H9 (cell line): ENCODE measurements around the gene FARS2. TPM values are rescaled to one million over a fixed set of nuclear protein-coding genes. Genes with fewer than 3 reads are reported as not detected.

ENCODE experiments used
- DNase-seq: peaks from one replicate; pipeline ENCODE4 v3.0.0-alpha.2; 2017
- H2AFZ ChIP-seq: one replicate; pipeline ENCODE4 v1.6.1; 2013; ENCODE audit warnings: mild to moderate bottlenecking, low read length, control low read depth, moderate library complexity
- H2AK5ac ChIP-seq: 2 replicates; pipeline ENCODE4 v1.6.1; 2013; ENCODE audit warnings: low read length, control low read depth, mixed read lengths; ENCODE audit not compliant: insufficient read length
- H2BK120ac ChIP-seq: one replicate; pipeline ENCODE4 v1.6.1; 2013; ENCODE audit warnings: low read depth, mild to moderate bottlenecking, low read length, control low read depth, inconsistent platforms; ENCODE audit not compliant: poor library complexity, severe bottlenecking
- H2BK12ac ChIP-seq: 2 replicates; pipeline ENCODE4 v1.6.1; 2013; ENCODE audit warnings: low read length, control low read depth, mixed read lengths, low read depth; ENCODE audit not compliant: insufficient read length
- H2BK15ac ChIP-seq: 2 replicates; pipeline ENCODE4 v1.6.1; 2013; ENCODE audit warnings: low read depth, low read length, control low read depth
- H2BK20ac ChIP-seq: one replicate; pipeline ENCODE4 v1.6.1; 2013; ENCODE audit warnings: low read depth, mild to moderate bottlenecking, low read length, control low read depth, inconsistent platforms; ENCODE audit not compliant: poor library complexity, severe bottlenecking
- H2BK5ac ChIP-seq: 2 replicates; pipeline ENCODE4 v1.6.1; 2013; ENCODE audit warnings: low read length, control low read depth, mixed read lengths; ENCODE audit not compliant: insufficient read length
- H3K14ac ChIP-seq: 2 replicates; pipeline ENCODE4 v1.6.1; 2013; ENCODE audit warnings: low read length, control low read depth; ENCODE audit not compliant: insufficient read depth
- H3K18ac ChIP-seq: 2 replicates; pipeline ENCODE4 v1.6.1; 2013; ENCODE audit warnings: low read depth, mild to moderate bottlenecking, mixed read lengths, low read length, control low read depth; ENCODE audit not compliant: insufficient read length
- H3K23ac ChIP-seq: 2 replicates; pipeline ENCODE4 v1.6.1; 2013; ENCODE audit warnings: low read length, control low read depth, mixed read lengths, low read depth; ENCODE audit not compliant: insufficient read length
- H3K23me2 ChIP-seq: 2 replicates; pipeline ENCODE4 v1.6.1; 2013; ENCODE audit warnings: low read depth, mild to moderate bottlenecking, mixed read lengths, low read length, control low read depth; ENCODE audit not compliant: insufficient read length, poor library complexity, severe bottlenecking
- H3K27ac ChIP-seq: 2 replicates; pipeline ENCODE4 v1.5.1; 2013; ENCODE audit warnings: low read length, control low read depth, mixed read lengths, low read depth; ENCODE audit not compliant: insufficient read length
- H3K27me3 ChIP-seq: 2 replicates; pipeline ENCODE4 v1.6.1; 2013; ENCODE audit warnings: low read length, control low read depth, inconsistent platforms; ENCODE audit not compliant: insufficient read depth
- H3K4ac ChIP-seq: 2 replicates; pipeline ENCODE4 v1.6.1; 2013; ENCODE audit warnings: low read depth, mild to moderate bottlenecking, control low read depth, inconsistent platforms, low read length, moderate library complexity
- H3K4me1 ChIP-seq: 2 replicates; pipeline ENCODE4 v1.6.1; 2013; ENCODE audit warnings: low read length, control low read depth, inconsistent platforms; ENCODE audit not compliant: insufficient read depth
- H3K4me2 ChIP-seq: 2 replicates; pipeline ENCODE4 v1.6.1; 2013; ENCODE audit warnings: low read length, control low read depth, mixed read lengths; ENCODE audit not compliant: insufficient read length, insufficient read depth
- H3K56ac ChIP-seq: 2 replicates; pipeline ENCODE4 v1.6.1; 2013; ENCODE audit warnings: low read depth, mild to moderate bottlenecking, mixed read lengths, low read length, control low read depth; ENCODE audit not compliant: insufficient read length
- H3K79me1 ChIP-seq: 2 replicates; pipeline ENCODE4 v1.6.1; 2013; ENCODE audit warnings: low read depth, mild to moderate bottlenecking, moderate library complexity, low read length, control low read depth, inconsistent platforms; ENCODE audit not compliant: insufficient read depth, poor library complexity, severe bottlenecking
- H3K79me2 ChIP-seq: 2 replicates; pipeline ENCODE4 v1.6.1; 2013; ENCODE audit warnings: low read length, control low read depth, inconsistent platforms; ENCODE audit not compliant: insufficient read depth
- H3K9ac ChIP-seq: 2 replicates; pipeline ENCODE4 v1.6.1; 2013; ENCODE audit warnings: low read length, control low read depth, mixed read lengths; ENCODE audit not compliant: insufficient read length; ENCODE audit errors: extremely low read depth
- H3K9me3 ChIP-seq: one replicate; pipeline ENCODE4 v1.6.1; 2013; ENCODE audit warnings: low read depth, low read length, inconsistent platforms; ENCODE audit not compliant: control insufficient read depth
- H3T11ph ChIP-seq: one replicate; pipeline ENCODE4 v1.6.1; 2013; ENCODE audit warnings: mild to moderate bottlenecking, low read length, control low read depth, inconsistent platforms
- H4K20me1 ChIP-seq: one replicate; pipeline ENCODE4 v1.6.1; 2013; ENCODE audit not compliant: control insufficient read depth, insufficient read length, insufficient read depth
- H4K5ac ChIP-seq: 2 replicates; pipeline ENCODE4 v1.6.1; 2013; ENCODE audit warnings: low read depth, mild to moderate bottlenecking, mixed read lengths, low read length, control low read depth; ENCODE audit not compliant: insufficient read length
- H4K8ac ChIP-seq: replicated peaks from 2 replicates; pipeline ENCODE4 v1.6.1; 2013; ENCODE audit warnings: low read length, control low read depth, mixed read lengths, low read depth; ENCODE audit not compliant: insufficient read length
- H4K91ac ChIP-seq: 2 replicates; pipeline ENCODE4 v1.6.1; 2013; ENCODE audit warnings: low read depth, mild to moderate bottlenecking, moderate library complexity, mixed read lengths, low read length, control low read depth; ENCODE audit not compliant: insufficient read length
- H3K27ac Mint-ChIP-seq, 3 experiments: 2 replicates in 2 of 3; 3 replicates in 1 of 3; pipeline ENCODE4 v1.8.0; 2020 to 2021; ENCODE audit warnings: mixed read lengths in 3 of 3, mild to moderate bottlenecking in 1 of 3, moderate library complexity in 1 of 3
- H3K27me3 Mint-ChIP-seq: 2 replicates; pipeline ENCODE4 v1.8.0; 2021; ENCODE audit warnings: low read depth, mild to moderate bottlenecking, moderate library complexity, mixed read lengths
- H3K36me3 Mint-ChIP-seq, 3 experiments: 2 replicates in 2 of 3; 3 replicates in 1 of 3; pipeline ENCODE4 v1.8.0; 2020 to 2021; ENCODE audit warnings: low read depth in 3 of 3, mixed read lengths in 3 of 3; ENCODE audit not compliant: insufficient read depth in 1 of 3
- H3K4me1 Mint-ChIP-seq, 2 experiments: 2 replicates each; pipeline ENCODE4 v1.8.0; 2020; ENCODE audit warnings: mixed read lengths in 2 of 2
- H3K4me3 Mint-ChIP-seq, 2 experiments: 2 replicates in 1 of 2; 3 replicates in 1 of 2; pipeline ENCODE4 v1.8.0; 2020 to 2021; ENCODE audit warnings: mild to moderate bottlenecking in 2 of 2, mixed read lengths in 2 of 2, moderate library complexity in 1 of 2
- H3K9me3 Mint-ChIP-seq, 2 experiments: 2 replicates in 1 of 2; 3 replicates in 1 of 2; pipeline ENCODE4 v1.8.0; 2020; ENCODE audit warnings: mild to moderate bottlenecking in 2 of 2, mixed read lengths in 2 of 2, moderate library complexity in 1 of 2
- WGBS: extraction: QIAGEN DNeasy Blood & Tissue Kit; methylation state at CpG from one replicate; pipeline ENCODE4 v1.1.7; 2013; ENCODE audit warnings: missing lambda C conversion rate, low lambda C conversion rate, mixed read lengths; ENCODE audit not compliant: insufficient read length; ENCODE audit errors: extremely low coverage; 5-methylcytosine and 5-hydroxymethylcytosine counted together
- total RNA-seq: library from RNA; stranded (reverse); gene quantifications from 2 replicates; pipeline ENCODE4 v1.2.1, GENCODE V29; 2021
- TF ChIP-seq, protein P1 (sequence below): fragments of 200-600 bp; sonication (generic); conservative IDR thresholded peaks from 3 replicates; pipeline ENCODE4 v1.8.0; 2021; ENCODE audit warnings: antibody characterized with exemption, mild to moderate bottlenecking

The FARS2 gene
- total RNA-seq, 1 experiment from 2014 or later = 8.5 TPM

DNA sequence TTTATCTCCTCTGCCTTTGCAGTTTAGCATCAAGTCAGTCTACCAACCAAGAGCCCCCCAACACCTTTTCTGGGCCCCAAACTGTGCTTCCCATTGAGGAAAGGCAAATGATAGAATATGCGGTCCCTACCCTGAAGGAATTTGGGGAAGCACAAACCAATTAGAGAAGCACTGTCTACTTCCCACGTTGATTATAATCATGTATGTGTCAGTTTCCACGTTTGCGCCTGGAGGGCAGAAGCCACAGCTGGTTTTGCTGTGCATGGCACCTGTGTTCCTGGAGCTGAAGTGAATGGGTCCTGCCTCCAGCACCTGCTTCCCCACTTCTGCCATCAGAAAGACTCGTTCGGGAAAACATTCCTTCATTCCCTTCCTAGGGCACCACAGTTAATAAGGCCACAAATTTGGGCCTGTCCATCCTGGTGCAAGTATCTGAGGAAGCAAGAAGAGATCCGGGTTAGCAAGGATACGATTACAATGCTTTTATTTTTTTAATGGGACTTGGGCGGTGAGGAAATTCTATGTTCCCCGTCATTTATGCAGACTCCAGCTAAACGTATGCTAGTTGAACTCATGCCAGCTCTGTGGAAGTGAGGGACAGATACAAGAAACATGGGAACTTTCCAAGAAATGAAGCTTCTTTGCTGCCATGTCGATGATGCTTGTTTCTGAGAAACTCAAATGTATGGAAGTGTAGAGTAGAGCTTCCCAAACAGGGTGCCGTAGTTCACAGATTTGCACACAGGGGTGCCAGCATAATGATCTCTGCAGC, 411.9 kb downstream of the FARS2 start:
- Histone ChIP-seq H3K9me3 (no peaks in the 10 kb centered on the region), H4K8ac (no peak overlapping the region), H2BK20ac (no peak overlapping the region), H3K4me1 (peaks cover 13% of the 10 kb centered on the region), H3K4me2 (peak overlapping the region; percentile 7), H2BK120ac (no peak overlapping the region), H3K14ac (no peak overlapping the region), H3T11ph (no peak overlapping the region), H4K5ac (no peak overlapping the region), H2AK5ac (no peak overlapping the region), H2BK5ac (no peak overlapping the region), H4K20me1 (no peaks in the 10 kb centered on the region), H3K27me3 (no peaks in the 10 kb centered on the region), H3K23me2 (no peaks in the 10 kb centered on the region), H2BK12ac (no peak overlapping the region), H3K79me1 (no peaks in the 10 kb centered on the region), H3K79me2 (no peaks in the 10 kb centered on the region), H3K27ac (no peak overlapping the region), H4K91ac (no peak overlapping the region), H2BK15ac (no peak overlapping the region), H3K56ac (no peak overlapping the region), H3K4ac (no peak overlapping the region), H3K9ac (no peak overlapping the region), H3K23ac (no peak overlapping the region), H3K18ac (peak overlapping the region; percentile 30), H2AFZ (no peak overlapping the region)
- Mint-ChIP-seq H3K9me3 (no peaks in the 10 kb centered on the region), H3K4me1 (peaks cover 25 to 38% of the 10 kb centered on the region in 2 experiments), H3K27me3 (no peaks in the 10 kb centered on the region), H3K36me3 (no peaks in the 10 kb centered on the region), H3K4me3 (no peak overlapping the region), H3K27ac (peak overlapping the region in 1 of 3 experiments; percentile 53; a peak in 2 of 7 replicates)
- WGBS = no CpG with 5 or more reads among the region's 13 CpGs
- no peak for DNase-seq
- TF ChIP-seq, protein P1, sequence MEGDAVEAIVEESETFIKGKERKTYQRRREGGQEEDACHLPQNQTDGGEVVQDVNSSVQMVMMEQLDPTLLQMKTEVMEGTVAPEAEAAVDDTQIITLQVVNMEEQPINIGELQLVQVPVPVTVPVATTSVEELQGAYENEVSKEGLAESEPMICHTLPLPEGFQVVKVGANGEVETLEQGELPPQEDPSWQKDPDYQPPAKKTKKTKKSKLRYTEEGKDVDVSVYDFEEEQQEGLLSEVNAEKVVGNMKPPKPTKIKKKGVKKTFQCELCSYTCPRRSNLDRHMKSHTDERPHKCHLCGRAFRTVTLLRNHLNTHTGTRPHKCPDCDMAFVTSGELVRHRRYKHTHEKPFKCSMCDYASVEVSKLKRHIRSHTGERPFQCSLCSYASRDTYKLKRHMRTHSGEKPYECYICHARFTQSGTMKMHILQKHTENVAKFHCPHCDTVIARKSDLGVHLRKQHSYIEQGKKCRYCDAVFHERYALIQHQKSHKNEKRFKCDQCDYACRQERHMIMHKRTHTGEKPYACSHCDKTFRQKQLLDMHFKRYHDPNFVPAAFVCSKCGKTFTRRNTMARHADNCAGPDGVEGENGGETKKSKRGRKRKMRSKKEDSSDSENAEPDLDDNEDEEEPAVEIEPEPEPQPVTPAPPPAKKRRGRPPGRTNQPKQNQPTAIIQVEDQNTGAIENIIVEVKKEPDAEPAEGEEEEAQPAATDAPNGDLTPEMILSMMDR = no peak
